ENCODE measurements around the gene PRPSAP1.

Gene PRPSAP1

DNA sequence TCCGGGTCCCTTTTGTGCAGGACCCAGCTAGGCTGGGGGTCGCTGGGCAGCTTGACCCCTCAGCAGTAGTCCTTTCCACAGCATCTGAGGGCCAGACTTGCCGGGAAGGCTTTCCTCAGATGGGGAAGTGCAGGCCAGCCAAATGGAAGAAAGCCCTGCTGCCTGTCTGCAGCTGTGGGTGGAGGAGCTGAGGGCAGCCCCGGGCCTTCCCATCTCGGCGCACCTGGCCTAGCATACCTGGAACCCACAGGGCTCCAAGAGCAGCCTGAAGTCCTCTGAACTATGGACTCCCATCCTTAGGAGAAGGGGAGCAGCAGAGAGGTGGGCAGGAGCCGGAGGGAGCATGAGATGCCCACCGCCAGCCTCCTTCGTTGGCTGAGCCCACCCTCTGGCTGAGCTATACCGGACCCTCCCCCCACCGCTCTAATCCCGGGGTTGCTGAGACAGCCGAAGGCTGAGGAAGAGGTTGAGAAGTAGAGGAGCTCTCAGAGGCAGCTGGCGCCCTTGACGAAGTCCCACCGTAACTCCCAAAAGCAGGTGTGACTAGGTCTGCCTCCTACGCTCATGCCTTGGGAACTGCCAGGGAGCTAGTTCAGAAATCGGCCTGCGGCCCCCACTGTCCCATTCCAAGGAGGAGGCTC lies 75.3 kb downstream of the PRPSAP1 start:
- H3K4me1 ChIP-seq (ENCODE audit: control insufficient read depth, insufficient read depth, low read length), result peaks cover 5% of the 10 kb centered on the region
- no peak overlapping the region for H3K9ac ChIP-seq (ENCODE audit: low read depth, low read length)
- no peaks in the 10 kb centered on the region for H3K27me3 ChIP-seq (ENCODE audit: control insufficient read depth, insufficient read depth, low read length)
- H3K4me3 ChIP-seq (ENCODE audit: low read length), result no peak overlapping the region
- H3K36me3 ChIP-seq (ENCODE audit: insufficient read depth, low read length), result no peaks in the 10 kb centered on the region
- H3K9me3 ChIP-seq (replicated peaks; ENCODE audit: low read length), result no peaks in the 10 kb centered on the region
- no peak overlapping the region for H3K4me2 ChIP-seq (ENCODE audit: low read length)

DNA sequence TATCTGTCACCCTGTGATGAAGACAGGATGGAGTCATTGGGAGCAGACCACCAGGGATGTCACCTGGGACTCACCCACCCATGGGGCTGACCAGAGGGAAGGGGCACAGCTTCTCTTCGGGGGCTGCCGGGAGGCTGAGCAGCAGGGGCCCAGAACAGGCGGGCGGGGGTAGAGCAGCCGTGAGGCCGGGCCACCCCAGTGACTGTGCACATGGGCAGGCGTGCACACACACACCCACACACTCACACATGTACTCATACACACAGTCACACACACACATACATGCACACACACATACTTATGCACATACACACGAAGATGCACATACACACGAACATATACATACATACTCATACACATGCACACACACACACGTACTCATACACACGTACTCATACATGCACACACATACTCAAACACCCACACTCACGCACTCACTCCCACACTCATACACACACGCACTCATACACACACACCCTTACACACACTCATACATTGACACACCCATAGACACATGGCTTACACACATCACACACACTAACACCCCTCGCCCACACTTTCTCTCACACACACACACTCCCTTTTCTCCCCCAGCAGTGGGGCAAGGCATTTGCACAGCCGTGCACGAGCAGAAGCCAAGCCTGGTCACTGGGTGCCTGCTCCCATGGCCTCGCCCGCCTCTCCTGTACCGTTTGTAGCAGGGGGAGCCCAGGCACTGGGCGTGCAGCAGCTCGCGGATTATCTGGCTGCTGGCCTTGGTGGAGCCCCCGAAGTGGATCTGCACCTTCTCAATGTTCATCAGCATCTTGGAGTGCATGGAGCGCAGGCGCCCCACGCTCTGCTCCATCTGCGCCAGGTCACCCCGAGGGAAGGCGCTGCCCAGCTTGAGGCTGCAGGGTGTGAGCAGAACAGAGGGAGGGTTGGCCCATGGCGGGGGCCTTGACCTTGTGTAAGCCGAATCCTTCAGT lies 76.1 kb downstream of the PRPSAP1 start:
- no peaks in the 10 kb centered on the region for H3K36me3 ChIP-seq (ENCODE audit: insufficient read depth, low read length)
- H3K9me3 ChIP-seq (replicated peaks; ENCODE audit: low read length), result no peaks in the 10 kb centered on the region
- no peak overlapping the region for H3K4me2 ChIP-seq (ENCODE audit: low read length)
- no peaks in the 10 kb centered on the region for H3K27me3 ChIP-seq (ENCODE audit: control insufficient read depth, insufficient read depth, low read length)
- H3K4me3 ChIP-seq (ENCODE audit: low read length), result no peak overlapping the region
- H3K4me1 ChIP-seq (ENCODE audit: control insufficient read depth, insufficient read depth, low read length), result peaks cover 5% of the 10 kb centered on the region
- no peak overlapping the region for H3K9ac ChIP-seq (ENCODE audit: low read depth, low read length)

GRCh38 chr17:76276461-76277299 lies 77.0 kb downstream of the PRPSAP1 start:
- H3K4me3 ChIP-seq (ENCODE audit: low read length), result no peak overlapping the region
- no peak overlapping the region for H3K9ac ChIP-seq (ENCODE audit: low read depth, low read length)
- peaks cover 5% of the 10 kb centered on the region for H3K4me1 ChIP-seq (ENCODE audit: control insufficient read depth, insufficient read depth, low read length)

DNA sequence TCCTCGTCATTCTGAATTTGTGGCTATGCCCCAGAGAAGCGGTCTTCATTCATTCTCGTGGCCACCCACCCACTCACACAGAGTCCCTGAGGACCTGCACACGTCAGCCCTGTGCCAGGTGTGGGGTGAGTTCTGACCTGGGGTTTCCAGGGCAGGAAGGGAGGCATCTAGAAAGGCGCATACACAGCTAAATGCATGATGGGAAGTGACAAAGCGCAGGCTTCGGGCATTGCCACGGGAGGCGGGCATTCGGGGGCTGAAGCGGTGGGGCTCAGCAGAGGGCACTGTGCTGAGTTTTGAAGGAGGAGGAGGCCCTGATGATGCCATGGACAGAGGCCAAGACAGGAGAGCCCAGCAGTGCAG lies 77.7 kb downstream of the PRPSAP1 start:
- Histone ChIP-seq H3K4me3 (ENCODE audit: low read length) (no peak overlapping the region), H3K9me3 (replicated peaks; ENCODE audit: low read length) (no peaks in the 10 kb centered on the region), H3K4me2 (ENCODE audit: low read length) (no peak overlapping the region), H3K4me1 (ENCODE audit: control insufficient read depth, insufficient read depth, low read length) (peaks cover 5% of the 10 kb centered on the region), H3K9ac (ENCODE audit: low read depth, low read length) (no peak overlapping the region), H3K36me3 (ENCODE audit: insufficient read depth, low read length) (no peaks in the 10 kb centered on the region), H3K27me3 (ENCODE audit: control insufficient read depth, insufficient read depth, low read length) (no peaks in the 10 kb centered on the region)

More at GRCh38 chr17:76276461-76277299, 77.0 kb downstream of the PRPSAP1 start:
- Histone ChIP-seq H3K36me3 (ENCODE audit: insufficient read depth, low read length) (no peaks in the 10 kb centered on the region), H3K27me3 (ENCODE audit: control insufficient read depth, insufficient read depth, low read length) (no peaks in the 10 kb centered on the region), H3K4me2 (ENCODE audit: low read length) (no peak overlapping the region), H3K9me3 (replicated peaks; ENCODE audit: low read length) (no peaks in the 10 kb centered on the region)

DNA sequence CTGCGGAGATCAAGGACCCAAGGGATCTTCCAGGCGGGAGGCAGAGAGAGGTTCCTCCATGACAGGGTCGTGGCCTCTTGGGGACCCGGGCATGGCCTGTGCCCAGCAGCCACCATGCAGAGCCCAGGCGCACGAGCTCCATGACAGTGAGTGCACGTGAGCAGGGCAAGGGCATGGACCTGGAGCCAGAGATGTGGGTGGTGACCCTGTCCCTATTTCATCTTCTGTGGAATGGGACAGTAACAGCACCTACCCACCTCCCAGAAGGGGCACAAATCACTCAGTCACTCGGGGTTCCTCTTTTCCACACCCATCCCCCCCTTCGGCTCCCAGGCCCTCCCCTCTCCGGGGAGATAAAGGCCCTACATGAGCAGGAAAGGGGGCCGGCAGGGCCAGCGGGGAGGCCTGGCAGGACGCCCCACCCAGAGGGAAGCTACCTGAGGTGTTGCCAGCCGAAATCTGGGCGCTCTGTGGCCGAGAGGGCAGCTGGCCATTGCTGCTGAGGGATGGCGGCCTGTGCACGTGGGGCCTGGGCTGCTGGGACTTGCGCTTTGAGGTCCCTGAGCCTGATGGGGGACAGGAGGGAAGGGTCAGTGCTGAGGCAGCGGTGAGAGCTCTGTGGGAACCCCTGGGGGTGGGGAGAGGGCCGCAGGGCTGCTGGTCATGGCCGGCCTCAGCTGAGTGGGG lies 78.2 kb downstream of the PRPSAP1 start:
- Histone ChIP-seq H3K4me3 (ENCODE audit: low read length) (no peak overlapping the region), H3K9ac (ENCODE audit: low read depth, low read length) (no peak overlapping the region), H3K27me3 (ENCODE audit: control insufficient read depth, insufficient read depth, low read length) (no peaks in the 10 kb centered on the region), H3K36me3 (ENCODE audit: insufficient read depth, low read length) (no peaks in the 10 kb centered on the region), H3K4me2 (ENCODE audit: low read length) (no peak overlapping the region), H3K9me3 (replicated peaks; ENCODE audit: low read length) (no peaks in the 10 kb centered on the region), H3K4me1 (ENCODE audit: control insufficient read depth, insufficient read depth, low read length) (peaks cover 5% of the 10 kb centered on the region)

DNA sequence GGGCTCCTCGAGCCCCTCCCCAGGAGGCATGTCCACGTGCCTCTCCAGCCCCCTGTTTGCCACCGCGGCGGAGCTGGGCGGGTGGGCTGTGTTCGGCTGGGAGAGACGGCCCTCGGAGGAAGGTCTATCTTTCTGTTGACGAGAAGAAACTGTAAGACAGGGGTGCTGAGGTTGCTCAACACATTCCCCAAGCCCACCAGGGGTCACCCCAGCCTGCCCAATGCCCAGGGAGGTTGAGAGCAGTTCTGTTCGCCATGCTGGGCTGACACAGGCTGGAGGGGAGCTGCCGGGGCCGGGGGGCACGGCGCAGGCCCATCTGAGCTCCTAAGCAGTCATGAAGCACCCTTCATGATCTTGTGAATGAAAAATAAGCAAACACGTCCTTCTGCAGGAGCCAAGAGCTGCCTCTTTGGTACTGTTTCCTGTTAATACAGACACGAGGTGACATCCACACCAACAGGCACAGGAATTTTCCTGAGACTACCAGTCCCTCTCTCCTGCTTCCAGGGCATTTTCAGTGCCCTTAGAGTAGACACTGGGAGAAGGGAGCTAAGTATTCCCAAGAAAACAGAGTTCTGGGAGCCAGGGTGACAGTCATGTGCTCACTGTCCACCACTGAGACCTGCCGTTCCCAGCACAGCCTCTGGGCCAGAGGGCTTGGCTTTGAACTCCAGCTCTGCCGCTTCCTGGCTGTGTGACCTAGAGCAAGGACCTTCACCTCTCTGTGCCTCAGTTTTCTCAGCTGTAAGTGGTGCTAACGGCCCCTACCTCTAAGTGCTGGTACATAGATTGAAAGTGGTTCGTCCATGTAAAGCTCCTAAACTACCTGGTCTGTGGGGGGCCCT lies 79.4 kb downstream of the PRPSAP1 start:
- Histone ChIP-seq H3K4me2 (ENCODE audit: low read length) (no peak overlapping the region), H3K9me3 (replicated peaks; ENCODE audit: low read length) (no peaks in the 10 kb centered on the region), H3K36me3 (ENCODE audit: insufficient read depth, low read length) (peaks cover 3% of the 10 kb centered on the region), H3K27me3 (ENCODE audit: control insufficient read depth, insufficient read depth, low read length) (no peaks in the 10 kb centered on the region), H3K9ac (ENCODE audit: low read depth, low read length) (no peak overlapping the region), H3K4me1 (ENCODE audit: control insufficient read depth, insufficient read depth, low read length) (peaks cover 5% of the 10 kb centered on the region), H3K4me3 (ENCODE audit: low read length) (no peak overlapping the region)

DNA sequence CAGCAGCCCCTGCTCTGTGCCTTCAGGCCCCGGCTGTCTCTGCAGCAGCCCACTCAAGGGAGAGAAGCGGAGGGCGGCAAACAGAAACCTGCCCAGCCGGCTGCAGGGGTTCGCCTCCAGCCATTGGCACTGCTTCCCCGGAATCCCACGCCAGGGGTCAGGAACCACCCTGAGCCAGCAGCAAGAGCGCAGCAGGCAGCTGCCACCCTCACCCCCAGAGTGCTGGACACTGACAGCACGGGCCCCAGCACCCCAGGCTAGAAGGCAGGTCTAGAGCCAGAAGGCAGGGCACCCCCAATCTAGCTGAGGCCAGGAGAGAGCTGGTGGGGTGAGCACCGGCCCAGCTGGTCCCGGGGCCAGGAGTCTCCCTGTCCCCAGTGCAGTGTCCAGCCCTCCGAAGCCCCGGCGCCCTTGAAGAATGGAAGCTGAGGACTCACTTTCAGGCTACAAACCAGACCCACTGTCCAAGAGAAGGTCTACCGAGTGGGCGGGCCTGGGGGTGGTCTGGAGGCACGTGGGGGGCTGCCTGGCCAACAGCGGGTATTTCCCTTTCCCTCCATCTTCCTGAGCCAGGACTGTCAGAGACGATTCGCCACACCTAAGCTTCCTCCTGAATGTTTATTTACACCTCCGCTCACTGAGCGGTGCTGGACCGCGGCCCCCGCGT lies 80.1 kb downstream of the PRPSAP1 start:
- Histone ChIP-seq H3K4me2 (ENCODE audit: low read length) (no peak overlapping the region), H3K4me3 (ENCODE audit: low read length) (no peak overlapping the region), H3K9ac (ENCODE audit: low read depth, low read length) (no peak overlapping the region), H3K36me3 (ENCODE audit: insufficient read depth, low read length) (peaks cover 7% of the 10 kb centered on the region), H3K4me1 (ENCODE audit: control insufficient read depth, insufficient read depth, low read length) (peaks cover 5% of the 10 kb centered on the region), H3K9me3 (replicated peaks; ENCODE audit: low read length) (no peaks in the 10 kb centered on the region), H3K27me3 (ENCODE audit: control insufficient read depth, insufficient read depth, low read length) (no peaks in the 10 kb centered on the region)

GRCh38 chr17:76272541-76273444 lies 80.9 kb downstream of the PRPSAP1 start:
- H3K9ac ChIP-seq (ENCODE audit: low read depth, low read length), result no peak overlapping the region
- H3K4me2 ChIP-seq (ENCODE audit: low read length), result no peak overlapping the region
- peaks cover 13% of the 10 kb centered on the region for H3K4me1 ChIP-seq (ENCODE audit: control insufficient read depth, insufficient read depth, low read length)
- peaks cover 10% of the 10 kb centered on the region for H3K36me3 ChIP-seq (ENCODE audit: insufficient read depth, low read length)
- H3K4me3 ChIP-seq (ENCODE audit: low read length), result no peak overlapping the region
- H3K9me3 ChIP-seq (replicated peaks; ENCODE audit: low read length), result no peaks in the 10 kb centered on the region
- H3K27me3 ChIP-seq (ENCODE audit: control insufficient read depth, insufficient read depth, low read length), result no peaks in the 10 kb centered on the region

GRCh38 chr17:76271669-76272540 lies 81.8 kb downstream of the PRPSAP1 start:
- H3K9me3 ChIP-seq (replicated peaks; ENCODE audit: low read length), result no peaks in the 10 kb centered on the region
- H3K36me3 ChIP-seq (ENCODE audit: insufficient read depth, low read length), result peaks cover 11% of the 10 kb centered on the region
- H3K27me3 ChIP-seq (ENCODE audit: control insufficient read depth, insufficient read depth, low read length), result no peaks in the 10 kb centered on the region
- no peak overlapping the region for H3K9ac ChIP-seq (ENCODE audit: low read depth, low read length)
- peaks cover 17% of the 10 kb centered on the region for H3K4me1 ChIP-seq (ENCODE audit: control insufficient read depth, insufficient read depth, low read length)
- no peak overlapping the region for H3K4me3 ChIP-seq (ENCODE audit: low read length)
- H3K4me2 ChIP-seq (ENCODE audit: low read length), result no peak overlapping the region

Data from skeletal muscle satellite cell (primary cell).